Activated T-cell treated with anti-CD3 and anti-CD28 coated beads for 4 hours (primary cell): ENCODE measurements around the gene ZNF600.
"Not testable (repeated sequence)": the region's sequence is repeated elsewhere in the genome, so short reads cannot be mapped to it uniquely, and the experiment has no call there.

Source experiments
- DNase-seq: peaks from one replicate; pipeline ENCODE4 v3.0.0-alpha.2; 2020

Gene ZNF600

GRCh38 chr19:52786464-52787354, at the start of gene ZNF600:
ZNF600 (minus strand) TSS chr19:52786791; CDS start chr19:52778888, 7,903 bp downstream.
- DNase-seq = peak; percentile 63

- DNase-seq = not testable (repeated sequence)
Observed at GRCh38 chr19:52834289-52834688, 47.7 kb upstream of the ZNF600 start.

GRCh38 chr19:52833541-52833940, 47.0 kb upstream of the ZNF600 start:
- DNase-seq = not testable (repeated sequence)

- not testable (repeated sequence) for DNase-seq
Observed at GRCh38 chr19:52829866-52830265, 43.3 kb upstream of the ZNF600 start.

GRCh38 chr19:52825765-52826164, 39.2 kb upstream of the ZNF600 start:
- DNase-seq = no peak

- no peak for DNase-seq
Observed at GRCh38 chr19:52823676-52824075, 37.1 kb upstream of the ZNF600 start.

- peak; percentile 33 for DNase-seq
Observed at GRCh38 chr19:52821204-52821960, 34.8 kb upstream of the ZNF600 start, which contains the start of gene ZNF28. ZNF28 (minus strand) TSS chr19:52821633; CDS start chr19:52817958, 3,675 bp downstream.

GRCh38 chr19:52820472-52821203, 34.0 kb upstream of the ZNF600 start:
- peak; percentile 14 for DNase-seq

GRCh38 chr19:52809801-52810200, 23.2 kb upstream of the ZNF600 start:
- no peak for DNase-seq

GRCh38 chr19:52799950-52800640, 13.5 kb upstream of the ZNF600 start:
- DNase-seq = not testable (repeated sequence)

GRCh38 chr19:52789440-52789839, 2.8 kb upstream of the ZNF600 start:
- DNase-seq = no peak

GRCh38 chr19:52786078-52786463, 520 bp downstream of the ZNF600 start:
- no peak for DNase-seq

- no peak for DNase-seq
Observed at GRCh38 chr19:52785506-52785905, 1.1 kb downstream of the ZNF600 start.

GRCh38 chr19:52782864-52783263, 3.7 kb downstream of the ZNF600 start:
- not testable (repeated sequence) for DNase-seq

GRCh38 chr19:52778811-52779210, 7.8 kb downstream of the ZNF600 start:
- peak; percentile 14 for DNase-seq

GRCh38 chr19:52756447-52756846, 30.1 kb downstream of the ZNF600 start:
- DNase-seq = not testable (repeated sequence)

- no peak for DNase-seq
Observed at GRCh38 chr19:52749780-52750179, 36.8 kb downstream of the ZNF600 start.

- DNase-seq = no peak
Observed at GRCh38 chr19:52748336-52748950, 38.1 kb downstream of the ZNF600 start.

- DNase-seq = not testable (repeated sequence)
Observed at GRCh38 chr19:52745919-52746318, 40.7 kb downstream of the ZNF600 start.

GRCh38 chr19:52743091-52743490, 43.5 kb downstream of the ZNF600 start:
- DNase-seq = no peak

GRCh38 chr19:52742516-52742915, 44.1 kb downstream of the ZNF600 start:
- DNase-seq = no peak

- DNase-seq = no peak
Observed at GRCh38 chr19:52741951-52742485, 44.6 kb downstream of the ZNF600 start.
